Body of pancreas (tissue), 4 donors: Measurements from ENCODE around the gene FBXW10.
"Not testable (repeated sequence)": the region's sequence is repeated elsewhere in the genome, so short reads cannot be mapped to it uniquely, and the experiment has no call there.

Source experiments
- POLR2A ChIP-seq, 3 donors: fragments of 450-650 bp; IDR thresholded peaks; one replicate each; pipeline ENCODE4 v1.6.1; 2016; ENCODE audit warnings: antibody characterized with exemption in 3 of 3, mild to moderate bottlenecking in 2 of 3
- TF ChIP-seq, protein P1 (sequence below), 7 experiments: fragments of 450-650 bp in 4 of 7; fragments of 200-600 bp in 3 of 7; sonication (generic) in 3 of 7; IDR thresholded peaks; one replicate each; pipeline ENCODE4 v1.5.1; 2016 to 2019; ENCODE audit warnings: antibody characterized with exemption in 7 of 7

DNA sequence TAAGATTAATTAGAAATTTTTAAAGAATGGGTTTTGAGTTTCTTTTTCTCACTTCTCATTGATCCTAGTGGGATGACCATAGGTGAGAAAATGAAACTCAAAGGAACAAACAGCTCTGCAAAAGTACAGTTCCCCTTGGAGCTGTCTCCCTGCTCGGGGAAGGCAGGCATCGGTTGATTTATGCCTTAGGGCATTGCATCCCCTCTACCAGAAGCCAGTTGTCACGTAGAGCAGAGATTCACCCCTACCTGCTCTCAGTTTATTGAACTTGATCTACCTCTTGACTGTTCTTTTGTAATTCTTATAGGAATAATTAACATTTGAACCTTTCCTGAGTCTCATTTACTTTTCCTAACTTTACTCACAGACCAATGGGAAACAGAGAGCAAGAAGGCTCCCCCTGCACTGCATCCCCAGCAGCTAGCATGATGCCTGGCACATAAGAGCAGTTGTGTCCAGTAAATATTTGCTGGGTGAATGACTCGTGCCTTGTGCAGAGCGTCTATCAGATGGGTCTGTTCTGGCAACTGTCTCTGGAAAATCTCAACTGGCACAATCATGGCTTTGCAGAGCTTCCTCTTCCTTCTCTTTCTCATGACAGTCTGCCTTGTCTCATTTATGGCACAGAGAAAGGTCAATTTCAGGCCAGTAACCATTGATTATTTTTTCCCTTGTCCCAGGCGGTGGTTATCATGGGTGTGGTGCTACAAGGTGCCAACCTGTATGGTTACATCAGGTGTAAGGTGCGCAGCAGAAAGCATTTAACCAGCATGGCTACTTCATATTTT lies 59.8 kb downstream of the FBXW10 start:
- TF ChIP-seq, protein P1, sequence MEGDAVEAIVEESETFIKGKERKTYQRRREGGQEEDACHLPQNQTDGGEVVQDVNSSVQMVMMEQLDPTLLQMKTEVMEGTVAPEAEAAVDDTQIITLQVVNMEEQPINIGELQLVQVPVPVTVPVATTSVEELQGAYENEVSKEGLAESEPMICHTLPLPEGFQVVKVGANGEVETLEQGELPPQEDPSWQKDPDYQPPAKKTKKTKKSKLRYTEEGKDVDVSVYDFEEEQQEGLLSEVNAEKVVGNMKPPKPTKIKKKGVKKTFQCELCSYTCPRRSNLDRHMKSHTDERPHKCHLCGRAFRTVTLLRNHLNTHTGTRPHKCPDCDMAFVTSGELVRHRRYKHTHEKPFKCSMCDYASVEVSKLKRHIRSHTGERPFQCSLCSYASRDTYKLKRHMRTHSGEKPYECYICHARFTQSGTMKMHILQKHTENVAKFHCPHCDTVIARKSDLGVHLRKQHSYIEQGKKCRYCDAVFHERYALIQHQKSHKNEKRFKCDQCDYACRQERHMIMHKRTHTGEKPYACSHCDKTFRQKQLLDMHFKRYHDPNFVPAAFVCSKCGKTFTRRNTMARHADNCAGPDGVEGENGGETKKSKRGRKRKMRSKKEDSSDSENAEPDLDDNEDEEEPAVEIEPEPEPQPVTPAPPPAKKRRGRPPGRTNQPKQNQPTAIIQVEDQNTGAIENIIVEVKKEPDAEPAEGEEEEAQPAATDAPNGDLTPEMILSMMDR (IDR thresholded peaks at IDR 0.05): not testable (repeated sequence)
- TF ChIP-seq POLR2A (IDR thresholded peaks at IDR 0.05): not testable (repeated sequence)
